ENCODE data around the gene CNTNAP1. TPM values are rescaled to one million over a fixed set of nuclear protein-coding genes. Genes with fewer than 3 reads are reported as not detected.

The CNTNAP1 gene
- total RNA-seq, 1 experiment from 2014 or later = 4.6 TPM

DNA sequence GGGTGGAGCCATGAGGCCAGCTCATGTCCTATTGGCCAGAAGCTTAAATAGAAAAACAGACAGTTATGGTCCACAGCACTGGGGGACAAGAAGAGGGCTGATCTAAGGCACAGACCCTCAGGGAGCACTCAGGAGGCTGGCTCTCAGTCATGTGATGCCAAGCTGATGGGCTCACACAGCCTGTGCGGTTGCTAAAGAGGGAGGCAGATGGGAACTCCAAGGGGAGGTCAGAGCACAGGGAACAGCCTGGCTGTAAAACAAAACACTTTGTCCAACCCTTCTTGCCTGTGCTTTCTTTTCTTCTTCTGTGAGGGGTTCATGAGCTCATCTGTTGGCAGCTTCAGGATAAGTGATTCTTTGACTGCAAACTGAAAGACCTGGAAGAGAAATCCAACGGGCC is 27.2 kb downstream of the CNTNAP1 start:
- intact Hi-C loops (cut with micrococcal nuclease) = no loop called here

DNA sequence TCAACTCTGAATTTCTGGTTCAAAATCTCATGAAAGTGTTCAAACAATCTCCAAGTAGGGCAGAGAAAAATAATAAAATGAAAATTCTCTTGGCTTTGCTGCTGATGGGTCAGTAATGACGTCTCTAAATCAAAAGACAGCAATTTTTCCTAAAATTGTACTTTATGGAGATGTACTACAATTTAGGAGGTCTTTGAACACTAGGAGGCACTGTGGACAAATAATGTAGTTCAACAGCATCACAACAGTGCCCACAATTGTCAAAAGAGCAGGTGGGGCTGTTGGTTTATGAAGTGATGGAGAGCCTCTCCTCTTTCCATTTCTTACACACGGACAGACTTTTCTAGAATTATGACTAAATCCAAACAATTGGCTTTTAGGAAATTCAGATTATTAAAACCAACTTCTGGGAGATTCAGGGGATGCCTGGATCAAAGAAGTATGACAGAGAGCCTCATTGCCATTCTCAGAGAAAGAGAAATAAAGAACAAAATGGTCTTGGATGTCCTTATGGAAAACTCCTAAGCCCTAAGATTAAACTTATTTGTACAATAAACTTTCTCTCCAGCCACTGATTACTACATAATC is 38.8 kb downstream of the CNTNAP1 start:
- H3K4me3 ChIP-seq (ENCODE audit: low read length) = no peak overlapping the region
- no TSS peak for BruUV-seq (replicated peaks)
- ChIA-PET POLR2A (ENCODE audit: unreplicated experiment) (no interaction called here), CTCF (no interaction called here)
- H3K27ac ChIP-seq (ENCODE audit: low read length) = no peak overlapping the region
- no peaks in the 10 kb centered on the region for H3F3A ChIP-seq (ENCODE audit: low read length, unreplicated experiment)
- H3K27me3 ChIP-seq (ENCODE audit: low read length) = no peaks in the 10 kb centered on the region
- intact Hi-C loops (cut with micrococcal nuclease) = loop anchor here (1.0 kb wide), 2 partner anchors 42 to 103 kb away; partner anchors contain the start of gene BECN1
- no peak overlapping the region for H3K4me2 ChIP-seq (ENCODE audit: low read length)
- peak; percentile 80 for DNase-seq
- no peaks in the 10 kb centered on the region for H3K4me1 ChIP-seq (ENCODE audit: insufficient read depth, low read length)
- no peaks in the 10 kb centered on the region for H3K79me2 ChIP-seq (ENCODE audit: low read length)
- no peaks in the 10 kb centered on the region for H3K9me3 ChIP-seq (ENCODE audit: low read length)
- peaks cover 3% of the 10 kb centered on the region; the same call in 1 of the 2 replicates for H3K36me3 ChIP-seq (ENCODE audit: low read depth, low read length)
- peak; percentile 80 for ATAC-seq
- H3K9ac ChIP-seq (ENCODE audit: low read length) = no peak overlapping the region
- no peaks in the 10 kb centered on the region for H4K20me1 ChIP-seq (ENCODE audit: low read length)
- no peak overlapping the region for H2AFZ ChIP-seq (ENCODE audit: low read length)
- no peak for TF ChIP-seq EZH2phosphoT487 (IDR thresholded peaks at IDR 0.05; ENCODE audit: borderline replicate concordance, low read length)
- TF ChIP-seq, protein P1, sequence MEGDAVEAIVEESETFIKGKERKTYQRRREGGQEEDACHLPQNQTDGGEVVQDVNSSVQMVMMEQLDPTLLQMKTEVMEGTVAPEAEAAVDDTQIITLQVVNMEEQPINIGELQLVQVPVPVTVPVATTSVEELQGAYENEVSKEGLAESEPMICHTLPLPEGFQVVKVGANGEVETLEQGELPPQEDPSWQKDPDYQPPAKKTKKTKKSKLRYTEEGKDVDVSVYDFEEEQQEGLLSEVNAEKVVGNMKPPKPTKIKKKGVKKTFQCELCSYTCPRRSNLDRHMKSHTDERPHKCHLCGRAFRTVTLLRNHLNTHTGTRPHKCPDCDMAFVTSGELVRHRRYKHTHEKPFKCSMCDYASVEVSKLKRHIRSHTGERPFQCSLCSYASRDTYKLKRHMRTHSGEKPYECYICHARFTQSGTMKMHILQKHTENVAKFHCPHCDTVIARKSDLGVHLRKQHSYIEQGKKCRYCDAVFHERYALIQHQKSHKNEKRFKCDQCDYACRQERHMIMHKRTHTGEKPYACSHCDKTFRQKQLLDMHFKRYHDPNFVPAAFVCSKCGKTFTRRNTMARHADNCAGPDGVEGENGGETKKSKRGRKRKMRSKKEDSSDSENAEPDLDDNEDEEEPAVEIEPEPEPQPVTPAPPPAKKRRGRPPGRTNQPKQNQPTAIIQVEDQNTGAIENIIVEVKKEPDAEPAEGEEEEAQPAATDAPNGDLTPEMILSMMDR (conservative IDR thresholded peaks at IDR 0.05; ENCODE audit: low read depth, low read length) = peak; percentile 75
- no peaks in the 10 kb centered on the region for H3K9me2 ChIP-seq (replicated peaks; ENCODE audit: low read length)

More for the DNA sequence above, 27.2 kb downstream of the CNTNAP1 start:
- POLR2A ChIA-PET (ENCODE audit: unreplicated experiment) = no interaction called here
- Histone ChIP-seq H3K27me3 (ENCODE audit: low read length) (no peaks in the 10 kb centered on the region), H3K9me2 (replicated peaks; ENCODE audit: low read length) (no peaks in the 10 kb centered on the region), H3K79me2 (ENCODE audit: low read length) (no peaks in the 10 kb centered on the region), H3K36me3 (ENCODE audit: low read depth, low read length) (no peaks in the 10 kb centered on the region), H3K9me3 (ENCODE audit: low read length) (no peaks in the 10 kb centered on the region), H3K4me2 (ENCODE audit: low read length) (no peak overlapping the region), H2AFZ (ENCODE audit: low read length) (no peak overlapping the region), H3K9ac (ENCODE audit: low read length) (no peak overlapping the region), H3F3A (ENCODE audit: low read length, unreplicated experiment) (no peaks in the 10 kb centered on the region), H3K4me3 (ENCODE audit: low read length) (no peak overlapping the region), H4K20me1 (ENCODE audit: low read length) (no peaks in the 10 kb centered on the region), H3K27ac (ENCODE audit: low read length) (no peak overlapping the region), H3K4me1 (ENCODE audit: insufficient read depth, low read length) (no peaks in the 10 kb centered on the region)
- TF ChIP-seq, protein P1 (conservative IDR thresholded peaks at IDR 0.05; ENCODE audit: low read depth, low read length) = no peak
- TF ChIP-seq EZH2phosphoT487 (IDR thresholded peaks at IDR 0.05; ENCODE audit: borderline replicate concordance, low read length) (no peak), EZH2 (IDR thresholded peaks at IDR 0.05; ENCODE audit: low read length, unreplicated experiment) (no peak)
- no peak for DNase-seq
- no TSS peak for BruUV-seq (replicated peaks)
- no peak for ATAC-seq
- CTCF ChIA-PET = interaction anchor here (0.7 kb wide), 1 partner anchor 131 kb away, joined by 3 read pairs; no protein-coding TSS in a partner anchor

DNA sequence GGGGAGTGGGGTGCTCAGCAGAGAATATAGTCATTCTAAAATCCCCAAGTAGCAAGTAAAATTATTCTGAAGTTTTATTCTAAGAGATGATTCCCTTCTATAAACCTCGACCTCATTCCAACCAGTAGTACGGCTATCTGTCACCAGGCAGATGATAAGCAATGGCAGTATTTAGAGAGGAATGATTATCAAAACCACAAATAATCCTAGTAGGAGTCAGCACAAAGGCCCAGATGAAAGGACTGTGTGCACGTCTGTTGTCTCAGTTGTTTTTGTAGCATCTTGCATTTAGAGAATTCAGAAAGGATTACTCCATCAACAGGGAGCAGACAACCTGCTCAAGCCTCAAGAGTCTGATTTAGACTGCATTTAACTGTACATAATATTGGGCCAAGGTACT is 41.3 kb downstream of the CNTNAP1 start:
- Histone ChIP-seq H3F3A (ENCODE audit: low read length, unreplicated experiment) (no peaks in the 10 kb centered on the region), H3K27ac (ENCODE audit: low read length) (no peak overlapping the region), H4K20me1 (ENCODE audit: low read length) (no peaks in the 10 kb centered on the region), H3K9me3 (ENCODE audit: low read length) (no peaks in the 10 kb centered on the region), H2AFZ (ENCODE audit: low read length) (no peak overlapping the region), H3K4me3 (ENCODE audit: low read length) (no peak overlapping the region), H3K36me3 (ENCODE audit: low read depth, low read length) (peaks cover 3% of the 10 kb centered on the region; the same call in 1 of the 2 replicates), H3K4me1 (ENCODE audit: insufficient read depth, low read length) (no peaks in the 10 kb centered on the region), H3K4me2 (ENCODE audit: low read length) (no peak overlapping the region), H3K9ac (ENCODE audit: low read length) (no peak overlapping the region), H3K27me3 (ENCODE audit: low read length) (no peaks in the 10 kb centered on the region), H3K79me2 (ENCODE audit: low read length) (no peaks in the 10 kb centered on the region), H3K9me2 (replicated peaks; ENCODE audit: low read length) (no peaks in the 10 kb centered on the region)
- DNase-seq = no peak
- intact Hi-C loops (cut with micrococcal nuclease) = no loop called here
- TF ChIP-seq EZH2phosphoT487 (IDR thresholded peaks at IDR 0.05; ENCODE audit: borderline replicate concordance, low read length) (no peak), EZH2 (IDR thresholded peaks at IDR 0.05; ENCODE audit: low read length, unreplicated experiment) (no peak)
- TF ChIP-seq, protein P1 (conservative IDR thresholded peaks at IDR 0.05; ENCODE audit: low read depth, low read length) = no peak
- POLR2A ChIA-PET (ENCODE audit: unreplicated experiment) = no interaction called here
- CTCF ChIA-PET = no interaction called here
- no peak for ATAC-seq
- BruUV-seq (replicated peaks) = no TSS peak

Measured in PC-3 (cell line).